BLaER1 (cell line): ENCODE data around the gene ASPG.

Experiments used
- H3K27ac ChIP-seq: shearing (Covaris generic); formaldehyde crosslinking; 2 replicates; pipeline ENCODE4 v1.8.1; 2022
- H3K27me3 ChIP-seq: shearing (Covaris generic); formaldehyde crosslinking; 2 replicates; pipeline ENCODE4 v1.8.1; 2022
- H3K36me3 ChIP-seq: shearing (Covaris generic); formaldehyde crosslinking; 2 replicates; pipeline ENCODE4 v1.8.1; 2022
- H3K4me1 ChIP-seq: shearing (Covaris generic); formaldehyde crosslinking; 2 replicates; pipeline ENCODE4 v1.8.1; 2022
- H3K4me2 ChIP-seq: shearing (Covaris generic); formaldehyde crosslinking; 2 replicates; pipeline ENCODE4 v1.8.1; 2022
- H3K4me3 ChIP-seq: shearing (Covaris generic); formaldehyde crosslinking; 2 replicates; pipeline ENCODE4 v1.8.1; 2022
- H3K9ac ChIP-seq: shearing (Covaris generic); formaldehyde crosslinking; 2 replicates; pipeline ENCODE4 v1.8.1; 2022
- H3K9me3 ChIP-seq: shearing (Covaris generic); formaldehyde crosslinking; 2 replicates; pipeline ENCODE4 v1.8.1; 2022
- H4K20me1 ChIP-seq: shearing (Covaris generic); formaldehyde crosslinking; 2 replicates; pipeline ENCODE4 v1.8.1; 2022
- Cebpa-rat ChIP-seq: shearing (Covaris generic); IDR thresholded peaks from 2 replicates; pipeline ENCODE4 v1.8.1; 2022

Gene ASPG

GRCh38 chr14:104121142-104121541, 35.6 kb downstream of the ASPG start:
- TF ChIP-seq Cebpa-rat, result no peak
- H3K36me3 ChIP-seq, result no peaks in the 10 kb centered on the region
- peaks cover 23% of the 10 kb centered on the region; the same call in 1 of the 2 replicates for H4K20me1 ChIP-seq
- H3K27me3 ChIP-seq, result peaks cover 35% of the 10 kb centered on the region
- no peak overlapping the region for H3K9ac ChIP-seq
- peaks cover 24% of the 10 kb centered on the region for H3K9me3 ChIP-seq
- peaks cover 35% of the 10 kb centered on the region for H3K4me1 ChIP-seq
- H3K4me2 ChIP-seq, result no peak overlapping the region
- H3K4me3 ChIP-seq, result no peak overlapping the region
- no peak overlapping the region for H3K27ac ChIP-seq

- Histone ChIP-seq H3K9ac (no peak overlapping the region), H3K9me3 (peaks cover 49% of the 10 kb centered on the region), H3K4me2 (no peak overlapping the region), H3K27me3 (peaks cover 8% of the 10 kb centered on the region), H3K27ac (no peak overlapping the region), H3K4me1 (peaks cover 16% of the 10 kb centered on the region), H3K36me3 (no peaks in the 10 kb centered on the region), H4K20me1 (peaks cover 3% of the 10 kb centered on the region; the same call in 1 of the 2 replicates), H3K4me3 (no peak overlapping the region)
- no peak for TF ChIP-seq Cebpa-rat
These were observed 38.4 kb downstream of the ASPG start for GRCh38 chr14:104123879-104124278.

GRCh38 chr14:104125011-104125410, 39.5 kb downstream of the ASPG start:
- Histone ChIP-seq H4K20me1 (no peaks in the 10 kb centered on the region), H3K9me3 (peaks cover 59% of the 10 kb centered on the region)

GRCh38 chr14:104126753-104127152, 41.3 kb downstream of the ASPG start:
- Histone ChIP-seq H3K27ac (no peak overlapping the region), H3K4me2 (no peak overlapping the region), H3K9ac (no peak overlapping the region), H3K4me1 (no peaks in the 10 kb centered on the region), H3K4me3 (no peak overlapping the region), H3K27me3 (no peaks in the 10 kb centered on the region), H4K20me1 (no peaks in the 10 kb centered on the region), H3K9me3 (peaks cover 67% of the 10 kb centered on the region), H3K36me3 (no peaks in the 10 kb centered on the region)
- no peak for TF ChIP-seq Cebpa-rat

More at GRCh38 chr14:104125011-104125410, 39.5 kb downstream of the ASPG start:
- Histone ChIP-seq H3K9ac (no peak overlapping the region), H3K27me3 (no peaks in the 10 kb centered on the region), H3K4me2 (no peak overlapping the region), H3K36me3 (no peaks in the 10 kb centered on the region), H3K27ac (no peak overlapping the region), H3K4me1 (peaks cover 4% of the 10 kb centered on the region), H3K4me3 (no peak overlapping the region)
- TF ChIP-seq Cebpa-rat, result no peak

- Histone ChIP-seq H3K9me3 (peaks cover 54% of the 10 kb centered on the region), H3K36me3 (no peaks in the 10 kb centered on the region), H3K4me2 (no peak overlapping the region), H3K9ac (no peak overlapping the region), H3K27me3 (no peaks in the 10 kb centered on the region), H3K4me1 (peaks cover 1% of the 10 kb centered on the region; the same call in 1 of the 2 replicates), H3K4me3 (no peak overlapping the region), H4K20me1 (no peaks in the 10 kb centered on the region), H3K27ac (no peak overlapping the region)
- no peak for TF ChIP-seq Cebpa-rat
These were observed 43.5 kb downstream of the ASPG start for GRCh38 chr14:104128981-104129380.

- no peak overlapping the region for H3K27ac ChIP-seq
- H4K20me1 ChIP-seq, result no peaks in the 10 kb centered on the region
- no peaks in the 10 kb centered on the region for H3K27me3 ChIP-seq
- H3K4me2 ChIP-seq, result no peak overlapping the region
- no peak for TF ChIP-seq Cebpa-rat
- no peak overlapping the region for H3K9ac ChIP-seq
- no peak overlapping the region for H3K4me3 ChIP-seq
- peaks cover 7% of the 10 kb centered on the region for H3K4me1 ChIP-seq
- no peaks in the 10 kb centered on the region for H3K36me3 ChIP-seq
- H3K9me3 ChIP-seq, result peaks cover 52% of the 10 kb centered on the region
These were observed 44.1 kb downstream of the ASPG start for GRCh38 chr14:104129556-104129955.

- peaks cover 13% of the 10 kb centered on the region for H3K27me3 ChIP-seq
- H3K9ac ChIP-seq, result no peak overlapping the region
- H3K27ac ChIP-seq, result no peak overlapping the region
- no peaks in the 10 kb centered on the region for H3K36me3 ChIP-seq
- no peak for TF ChIP-seq Cebpa-rat
- no peak overlapping the region for H3K4me3 ChIP-seq
- 0 out of 2 replicates have a peak overlapping the region, but pooled peaks have one; percentile 31 for H3K4me2 ChIP-seq
- peaks cover 23% of the 10 kb centered on the region for H3K4me1 ChIP-seq
- peaks cover 43% of the 10 kb centered on the region for H3K9me3 ChIP-seq
- no peaks in the 10 kb centered on the region for H4K20me1 ChIP-seq
These were observed 45.6 kb downstream of the ASPG start for GRCh38 chr14:104130974-104131651.

- Histone ChIP-seq H3K4me3 (no peak overlapping the region), H4K20me1 (peaks cover 9% of the 10 kb centered on the region), H3K9me3 (peaks cover 33% of the 10 kb centered on the region), H3K27ac (no peak overlapping the region), H3K27me3 (peaks cover 24% of the 10 kb centered on the region), H3K9ac (no peak overlapping the region), H3K36me3 (no peaks in the 10 kb centered on the region), H3K4me2 (no peak overlapping the region), H3K4me1 (peaks cover 33% of the 10 kb centered on the region)
- TF ChIP-seq Cebpa-rat, result no peak
These were observed 46.6 kb downstream of the ASPG start for GRCh38 chr14:104131968-104132732.

- Histone ChIP-seq H4K20me1 (peaks cover 10% of the 10 kb centered on the region), H3K27me3 (peaks cover 27% of the 10 kb centered on the region), H3K36me3 (no peaks in the 10 kb centered on the region), H3K4me3 (no peak overlapping the region), H3K27ac (no peak overlapping the region), H3K9ac (no peak overlapping the region), H3K9me3 (peaks cover 27% of the 10 kb centered on the region), H3K4me2 (no peak overlapping the region), H3K4me1 (peaks cover 37% of the 10 kb centered on the region)
- no peak for TF ChIP-seq Cebpa-rat
These were observed 47.5 kb downstream of the ASPG start for GRCh38 chr14:104132981-104133380.

- TF ChIP-seq Cebpa-rat, result no peak
- Histone ChIP-seq H3K9ac (no peak overlapping the region), H3K9me3 (peaks cover 22% of the 10 kb centered on the region), H3K4me1 (peaks cover 37% of the 10 kb centered on the region), H3K4me3 (no peak overlapping the region), H3K36me3 (no peaks in the 10 kb centered on the region), H3K4me2 (no peak overlapping the region), H3K27ac (no peak overlapping the region), H3K27me3 (peaks cover 27% of the 10 kb centered on the region), H4K20me1 (peaks cover 10% of the 10 kb centered on the region)
These were observed 48.0 kb downstream of the ASPG start for GRCh38 chr14:104133496-104133895.
